T-helper 17 cell (primary cell): ENCODE measurements around the gene HMSD. TPM values are rescaled to one million over a fixed set of nuclear protein-coding genes. Genes with fewer than 3 reads are reported as not detected.

Experiments used
- ATAC-seq: fragments of 150-1000 bp; cut with Tn5 transposase; 2 replicates; pipeline ENCODE4 v1.10.0; 2021; ENCODE audit warnings: mild to moderate bottlenecking, moderate library complexity
- DNase-seq, 3 donors: peaks; one replicate each; pipeline versions ENCODE4 v3.0.0 to v3.0.0-alpha.2; 2020 to 2021
- H3K9me3 ChIP-seq: one replicate; pipeline ENCODE4 v1.7.0; 2013; ENCODE audit warnings: low read length, mild to moderate bottlenecking; ENCODE audit not compliant: control insufficient read depth, poor library complexity, severe bottlenecking
- H3K27ac Mint-ChIP-seq: one replicate; pipeline ENCODE4 v1.8.0; 2022; ENCODE audit warnings: mild to moderate bottlenecking, moderate library complexity, mixed read lengths
- H3K27me3 Mint-ChIP-seq: one replicate; pipeline ENCODE4 v1.8.0; 2022; ENCODE audit warnings: mixed read lengths
- H3K36me3 Mint-ChIP-seq: one replicate; pipeline ENCODE4 v1.8.0; 2022; ENCODE audit warnings: low read depth, mixed read lengths
- H3K4me1 Mint-ChIP-seq: one replicate; pipeline ENCODE4 v1.8.0; 2022; ENCODE audit warnings: mild to moderate bottlenecking, mixed read lengths
- H3K4me3 Mint-ChIP-seq: one replicate; pipeline ENCODE4 v1.8.0; 2022; ENCODE audit warnings: mild to moderate bottlenecking, moderate library complexity, mixed read lengths
- total RNA-seq, 4 donors: library from RNA in 2 of 4; stranded (reverse) in 2 of 4; gene quantifications; one replicate each; pipeline ENCODE4 v1.2.3 and lab custom pipeline; 2022 to 2026

The HMSD gene
- total RNA-seq, 2 donors from 2014 or later = not detected

DNA sequence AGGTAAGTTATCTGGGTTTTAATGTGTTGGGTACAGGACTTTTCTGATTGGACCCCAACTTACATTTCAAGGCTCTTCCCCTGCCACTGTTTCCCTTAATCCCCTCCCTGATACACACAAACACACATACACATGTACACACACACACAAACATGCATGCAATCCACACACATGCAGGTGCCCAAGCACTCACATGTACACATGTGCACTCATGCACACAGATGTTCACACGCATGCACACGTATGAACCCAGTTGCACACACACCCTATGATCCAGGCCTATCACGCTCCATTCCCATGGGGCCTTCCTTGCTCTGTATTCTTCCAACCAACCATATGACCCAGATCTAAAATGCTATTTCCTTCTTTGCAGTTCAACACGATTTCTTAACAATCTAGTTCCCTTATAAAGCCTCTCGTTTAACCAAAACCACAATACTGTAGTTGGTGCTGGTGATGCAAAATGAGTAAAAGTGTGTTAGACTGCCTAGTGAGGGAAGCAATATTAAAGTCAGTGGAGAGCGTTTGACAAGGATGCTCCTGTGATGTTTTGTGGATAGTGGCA is 31.9 kb downstream of the HMSD start:
- peaks cover 4% of the 10 kb centered on the region for H3K27me3 Mint-ChIP-seq
- H3K4me1 Mint-ChIP-seq = peaks cover 14% of the 10 kb centered on the region
- no peak for DNase-seq
- H3K36me3 Mint-ChIP-seq = peaks cover 8% of the 10 kb centered on the region
- H3K9me3 ChIP-seq = no peaks in the 10 kb centered on the region
- H3K27ac Mint-ChIP-seq = no peak overlapping the region
- ATAC-seq = no peak
- no peak overlapping the region for H3K4me3 Mint-ChIP-seq

GRCh38 chr18:63981719-63982118 is 32.6 kb downstream of the HMSD start:
- ATAC-seq = no peak
- Mint-ChIP-seq H3K4me3 (no peak overlapping the region), H3K27ac (no peak overlapping the region), H3K4me1 (peaks cover 14% of the 10 kb centered on the region), H3K27me3 (peaks cover 4% of the 10 kb centered on the region), H3K36me3 (peaks cover 8% of the 10 kb centered on the region)
- DNase-seq = no peak
- no peaks in the 10 kb centered on the region for H3K9me3 ChIP-seq

DNA sequence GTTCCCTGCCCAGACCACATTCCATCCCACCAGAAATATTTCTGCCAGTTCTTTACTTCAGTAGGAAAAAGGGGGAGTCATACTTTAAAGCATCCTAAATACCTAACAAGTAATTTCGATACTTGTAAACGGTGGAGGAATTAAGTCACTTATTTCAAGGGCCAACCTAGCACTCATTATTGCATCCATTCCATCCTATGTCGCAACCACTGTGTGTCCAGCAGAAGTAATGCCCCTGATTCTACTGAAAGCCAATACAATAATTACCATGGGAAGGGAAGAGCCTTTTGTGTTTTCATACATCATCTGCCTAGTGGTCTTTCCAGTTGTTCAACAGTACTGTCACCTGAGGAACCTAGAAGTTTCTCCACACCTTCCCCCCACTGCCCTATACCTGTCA is 33.3 kb downstream of the HMSD start:
- no peak overlapping the region for H3K27ac Mint-ChIP-seq
- DNase-seq (no peak), ATAC-seq (no peak)
- no peak overlapping the region for H3K4me3 Mint-ChIP-seq
- H3K36me3 Mint-ChIP-seq = peaks cover 8% of the 10 kb centered on the region
- H3K27me3 Mint-ChIP-seq = peaks cover 4% of the 10 kb centered on the region
- no peaks in the 10 kb centered on the region for H3K9me3 ChIP-seq
- H3K4me1 Mint-ChIP-seq = peaks cover 14% of the 10 kb centered on the region

DNA sequence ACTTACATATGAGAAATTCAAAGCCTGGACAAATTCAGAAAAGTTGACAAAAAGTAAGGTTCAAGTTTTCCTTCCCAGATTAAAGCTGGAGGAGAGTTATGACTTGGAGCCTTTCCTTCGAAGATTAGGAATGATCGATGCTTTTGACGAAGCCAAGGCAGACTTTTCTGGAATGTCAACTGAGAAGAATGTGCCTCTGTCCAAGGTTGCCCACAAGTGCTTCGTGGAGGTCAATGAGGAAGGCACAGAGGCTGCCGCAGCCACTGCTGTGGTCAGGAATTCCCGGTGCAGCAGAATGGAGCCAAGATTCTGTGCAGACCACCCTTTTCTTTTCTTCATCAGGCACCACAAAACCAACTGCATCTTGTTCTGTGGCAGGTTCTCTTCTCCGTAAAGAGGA is 37.8 kb downstream of the HMSD start:
- H3K27me3 Mint-ChIP-seq = no peaks in the 10 kb centered on the region
- H3K27ac Mint-ChIP-seq = no peak overlapping the region
- H3K36me3 Mint-ChIP-seq = peaks cover 4% of the 10 kb centered on the region
- H3K4me1 Mint-ChIP-seq = no peaks in the 10 kb centered on the region
- H3K4me3 Mint-ChIP-seq = no peak overlapping the region
- H3K9me3 ChIP-seq = no peaks in the 10 kb centered on the region
- ATAC-seq = no peak
- DNase-seq = no peak

DNA sequence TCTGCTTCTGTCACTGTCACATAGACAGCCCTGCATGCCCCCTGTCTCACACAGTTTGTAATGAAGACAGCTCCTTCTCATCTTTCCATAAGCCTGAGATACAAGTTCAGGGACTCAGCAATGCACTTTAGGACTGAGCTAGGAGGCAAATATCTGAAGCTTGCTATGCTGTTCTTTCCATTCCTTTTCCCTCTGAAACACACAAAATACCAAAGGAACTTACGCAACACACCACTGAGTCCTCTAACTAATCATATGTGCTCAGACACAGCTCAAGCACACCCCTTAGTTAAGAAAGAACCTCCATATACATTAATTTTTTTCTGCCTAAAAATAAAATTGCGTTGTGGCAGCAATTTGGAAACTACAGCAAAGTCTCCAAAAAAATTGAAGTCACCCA is 38.6 kb downstream of the HMSD start:
- Mint-ChIP-seq H3K27me3 (peaks cover 4% of the 10 kb centered on the region), H3K27ac (no peak overlapping the region), H3K4me3 (no peak overlapping the region), H3K4me1 (no peaks in the 10 kb centered on the region), H3K36me3 (peaks cover 2% of the 10 kb centered on the region)
- ATAC-seq = no peak
- H3K9me3 ChIP-seq = no peaks in the 10 kb centered on the region
- no peak for DNase-seq

DNA sequence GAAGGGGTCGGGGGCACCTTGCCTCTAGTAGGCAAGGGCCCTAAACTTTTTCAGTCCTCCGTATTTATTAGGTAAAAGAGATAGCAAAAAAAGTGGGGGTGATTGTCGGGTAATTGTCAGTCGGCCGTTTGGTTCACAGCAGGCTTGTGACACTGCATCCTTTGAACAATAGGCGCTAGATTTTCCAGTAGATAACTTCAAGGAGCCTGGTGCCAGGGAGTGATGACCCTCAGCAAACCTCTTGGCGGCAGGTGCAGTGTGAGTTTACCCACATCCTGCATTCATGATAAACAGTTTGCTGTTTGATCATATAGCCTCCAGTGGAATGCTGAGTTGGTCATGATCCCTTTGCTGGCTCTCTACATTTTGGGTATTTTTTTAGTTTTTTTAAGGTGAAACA is 43.6 kb downstream of the HMSD start:
- H3K9me3 ChIP-seq = peaks cover 5% of the 10 kb centered on the region
- H3K27ac Mint-ChIP-seq = no peak overlapping the region
- no peak for ATAC-seq
- H3K4me3 Mint-ChIP-seq = no peak overlapping the region
- DNase-seq = no peak
- no peaks in the 10 kb centered on the region for H3K4me1 Mint-ChIP-seq
- H3K36me3 Mint-ChIP-seq = no peaks in the 10 kb centered on the region
- peaks cover 4% of the 10 kb centered on the region for H3K27me3 Mint-ChIP-seq

GRCh38 chr18:63994783-63995399 is 45.8 kb downstream of the HMSD start:
- Mint-ChIP-seq H3K36me3 (no peaks in the 10 kb centered on the region), H3K4me3 (no peak overlapping the region), H3K27me3 (peaks cover 4% of the 10 kb centered on the region), H3K4me1 (no peaks in the 10 kb centered on the region), H3K27ac (no peak overlapping the region)
- peaks cover 5% of the 10 kb centered on the region for H3K9me3 ChIP-seq
- ATAC-seq = no peak
- DNase-seq = peak; percentile 18 to 26 (median 19)

DNA sequence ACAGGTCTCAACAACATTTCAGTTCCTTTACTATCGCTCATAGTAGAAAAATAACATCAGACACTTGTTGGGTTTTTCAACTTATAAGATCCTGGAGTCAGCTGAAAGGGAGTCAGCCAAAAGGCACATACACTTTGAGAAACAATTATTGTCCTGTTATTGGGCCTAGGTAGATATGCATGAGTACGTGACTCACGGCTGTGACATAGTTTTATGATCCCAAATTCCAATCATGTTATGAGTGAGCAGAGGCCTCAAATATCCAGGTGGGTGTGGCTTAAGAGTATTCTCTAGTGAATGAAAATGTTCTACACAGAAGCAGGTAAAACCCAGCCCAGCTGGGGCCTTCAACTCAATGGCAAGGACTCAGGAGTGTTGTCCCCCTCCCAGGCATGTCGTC is 47.9 kb downstream of the HMSD start:
- ATAC-seq (no peak), DNase-seq (no peak)
- Mint-ChIP-seq H3K4me3 (no peak overlapping the region), H3K4me1 (no peaks in the 10 kb centered on the region), H3K27me3 (peaks cover 9% of the 10 kb centered on the region), H3K36me3 (no peaks in the 10 kb centered on the region), H3K27ac (no peak overlapping the region)
- H3K9me3 ChIP-seq = peaks cover 5% of the 10 kb centered on the region

GRCh38 chr18:63997606-63998005 is 48.5 kb downstream of the HMSD start:
- peaks cover 5% of the 10 kb centered on the region for H3K9me3 ChIP-seq
- H3K36me3 Mint-ChIP-seq = no peaks in the 10 kb centered on the region
- peaks cover 8% of the 10 kb centered on the region for H3K27me3 Mint-ChIP-seq
- no peak for ATAC-seq
- no peak overlapping the region for H3K4me3 Mint-ChIP-seq
- DNase-seq = no peak
- no peaks in the 10 kb centered on the region for H3K4me1 Mint-ChIP-seq
- no peak overlapping the region for H3K27ac Mint-ChIP-seq

DNA sequence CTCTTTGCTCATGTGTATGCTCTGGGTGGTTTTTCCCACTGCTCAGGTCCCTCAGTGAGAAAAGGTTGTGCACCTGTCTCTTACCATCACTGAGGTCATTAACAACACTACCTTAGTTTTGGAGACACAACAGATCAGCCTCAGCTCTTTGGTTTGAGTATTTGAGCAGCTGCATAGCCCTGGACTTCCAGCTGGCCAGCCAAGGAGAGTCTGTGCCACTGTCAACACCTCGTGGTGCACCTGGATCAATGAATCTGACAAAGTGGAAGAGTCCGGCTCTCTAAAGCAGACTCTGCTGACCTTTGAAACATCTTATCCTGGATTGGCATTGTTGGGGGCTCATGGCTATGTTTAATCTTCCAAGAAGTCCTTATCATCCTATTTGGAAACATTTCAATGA is 50.8 kb downstream of the HMSD start:
- Mint-ChIP-seq H3K27ac (no peak overlapping the region), H3K36me3 (peaks cover 4% of the 10 kb centered on the region), H3K27me3 (peaks cover 7% of the 10 kb centered on the region), H3K4me3 (no peak overlapping the region), H3K4me1 (no peaks in the 10 kb centered on the region)
- DNase-seq = no peak
- no peak for ATAC-seq
- H3K9me3 ChIP-seq = peaks cover 5% of the 10 kb centered on the region

DNA sequence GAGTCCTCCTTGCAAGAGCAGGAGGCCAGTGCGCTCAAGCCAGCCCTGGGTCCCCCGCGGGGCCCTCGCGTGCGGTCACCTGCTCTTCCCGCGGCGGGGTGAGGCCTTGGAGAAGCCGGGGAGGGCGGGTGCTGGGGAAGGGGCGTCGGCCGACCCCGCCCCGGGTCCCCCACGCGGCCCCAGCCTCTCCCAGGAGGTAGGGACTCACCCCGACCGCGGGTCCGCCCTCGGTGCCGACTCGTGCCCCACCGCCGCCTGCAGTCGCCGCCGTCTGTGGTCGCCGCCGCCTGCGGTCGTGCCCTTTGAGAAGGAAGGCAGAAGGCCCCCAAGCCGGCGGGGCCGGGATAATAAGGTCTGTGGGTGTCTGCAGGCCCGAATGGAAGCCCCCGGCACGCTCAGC is 53.5 kb downstream of the HMSD start:
- Mint-ChIP-seq H3K4me1 (no peaks in the 10 kb centered on the region), H3K4me3 (no peak overlapping the region), H3K27me3 (peaks cover 14% of the 10 kb centered on the region), H3K36me3 (peaks cover 4% of the 10 kb centered on the region), H3K27ac (no peak overlapping the region)
- DNase-seq (no peak), ATAC-seq (no peak)
- no peaks in the 10 kb centered on the region for H3K9me3 ChIP-seq

- Mint-ChIP-seq H3K4me3 (no peak overlapping the region), H3K36me3 (peaks cover 3% of the 10 kb centered on the region), H3K27ac (no peak overlapping the region), H3K4me1 (no peaks in the 10 kb centered on the region), H3K27me3 (peaks cover 28% of the 10 kb centered on the region)
- DNase-seq (no peak), ATAC-seq (no peak)
- no peaks in the 10 kb centered on the region for H3K9me3 ChIP-seq
Observed at GRCh38 chr18:64009305-64009704, 60.2 kb downstream of the HMSD start.
